Activated CD4-positive, alpha-beta T cell treated with anti-CD3 and anti-CD28 coated beads for 48 hours (primary cell): ENCODE measurements around the gene SPECC1.
"Not testable (repeated sequence)": the region's sequence is repeated elsewhere in the genome, so short reads cannot be mapped to it uniquely, and the experiment has no call there.

Experiments used
- DNase-seq: peaks from one replicate; pipeline ENCODE4 v3.0.0-alpha.2; 2020

The SPECC1 gene

GRCh38 chr17:20073055-20073979 lies 64.2 kb downstream of the SPECC1 start:
- peak; percentile 41 for DNase-seq

GRCh38 chr17:20074001-20074400 lies 64.8 kb downstream of the SPECC1 start:
- DNase-seq = no peak

- DNase-seq = no peak
Measured at GRCh38 chr17:20074489-20074888, 65.3 kb downstream of the SPECC1 start.

- DNase-seq = not testable (repeated sequence)
Measured at GRCh38 chr17:20076137-20076536, 67.0 kb downstream of the SPECC1 start.

GRCh38 chr17:20077978-20078685 lies 69.0 kb downstream of the SPECC1 start:
- no peak for DNase-seq

- DNase-seq = no peak
Measured at GRCh38 chr17:20080513-20080912, 71.4 kb downstream of the SPECC1 start.

- DNase-seq = no peak
Measured at GRCh38 chr17:20083156-20083859, 74.1 kb downstream of the SPECC1 start.

GRCh38 chr17:20084621-20085282 lies 75.6 kb downstream of the SPECC1 start:
- DNase-seq = no peak

GRCh38 chr17:20085283-20085845 lies 76.2 kb downstream of the SPECC1 start:
- DNase-seq = no peak

- no peak for DNase-seq
Measured at GRCh38 chr17:20086416-20087076, 77.4 kb downstream of the SPECC1 start.

GRCh38 chr17:20087538-20088250 lies 78.5 kb downstream of the SPECC1 start:
- no peak for DNase-seq

GRCh38 chr17:20089756-20090547 lies 80.8 kb downstream of the SPECC1 start:
- no peak for DNase-seq

GRCh38 chr17:20091174-20092029 lies 82.2 kb downstream of the SPECC1 start:
- no peak for DNase-seq

- no peak for DNase-seq
Measured at GRCh38 chr17:20092261-20092867, 83.2 kb downstream of the SPECC1 start.

- DNase-seq = no peak
Measured at GRCh38 chr17:20092973-20093626, 83.9 kb downstream of the SPECC1 start.

- no peak for DNase-seq
Measured at GRCh38 chr17:20094777-20095176, 85.6 kb downstream of the SPECC1 start.

- no peak for DNase-seq
Measured at GRCh38 chr17:20095336-20096080, 86.3 kb downstream of the SPECC1 start.

GRCh38 chr17:20096430-20096829 lies 87.3 kb downstream of the SPECC1 start:
- DNase-seq = no peak
